GM23338 (cell line): ENCODE data around the gene IDS. TPM values are rescaled to one million over a fixed set of nuclear protein-coding genes. Genes with fewer than 3 reads are reported as not detected.

Source experiments
- ATAC-seq: fragments of 200-7000 bp; cut with Tn5 transposase; 3 replicates; pipeline ENCODE4 v1.9.1; 2020
- DNase-seq: peaks from one replicate; pipeline ENCODE4 v3.0.0-alpha.2; 2015; ENCODE audit warnings: low spot score
- H2AFZ ChIP-seq: fragments of 200-600 bp; sonication (generic); 2 replicates; pipeline ENCODE4 v1.8.0; 2016; ENCODE audit warnings: antibody characterized with exemption, mild to moderate bottlenecking, moderate library complexity
- H3F3A ChIP-seq: fragments of 200-600 bp; sonication (generic); replicated peaks from 2 replicates; pipeline ENCODE4 v1.8.0; 2017; ENCODE audit warnings: antibody characterized with exemption, mixed run types, low read depth
- H3K27ac ChIP-seq: fragments of 200-600 bp; sonication (generic); 2 replicates; pipeline ENCODE4 v1.6.1; 2016; ENCODE audit warnings: low read depth
- H3K27me3 ChIP-seq: fragments of 200-600 bp; sonication (generic); 2 replicates; pipeline ENCODE4 v1.8.0; 2016; ENCODE audit warnings: mild to moderate bottlenecking, mixed run types, moderate library complexity; ENCODE audit not compliant: insufficient read depth
- H3K36me3 ChIP-seq: fragments of 200-600 bp; sonication (generic); 2 replicates; pipeline ENCODE4 v1.8.0; 2016; ENCODE audit warnings: mild to moderate bottlenecking; ENCODE audit not compliant: insufficient read depth
- H3K4me1 ChIP-seq: fragments of 200-600 bp; sonication (generic); 2 replicates; pipeline ENCODE4 v1.8.0; 2016; ENCODE audit warnings: mild to moderate bottlenecking, moderate library complexity; ENCODE audit not compliant: insufficient read depth
- H3K4me2 ChIP-seq: fragments of 200-600 bp; sonication (generic); 2 replicates; pipeline ENCODE4 v1.7.1; 2017; ENCODE audit warnings: mixed run types
- H3K4me3 ChIP-seq: fragments of 200-600 bp; sonication (generic); 2 replicates; pipeline ENCODE4 v1.6.1; 2016; ENCODE audit warnings: mixed run types
- H3K79me2 ChIP-seq: fragments of 200-600 bp; sonication (generic); replicated peaks from 2 replicates; pipeline ENCODE4 v1.8.0; 2017; ENCODE audit warnings: mild to moderate bottlenecking; ENCODE audit not compliant: insufficient read depth
- H3K9me2 ChIP-seq: fragments of 200-600 bp; sonication (generic); 2 replicates; pipeline ENCODE4 v1.8.0; 2017; ENCODE audit not compliant: insufficient read depth
- H4K20me1 ChIP-seq: fragments of 200-600 bp; sonication (generic); replicated peaks from 2 replicates; pipeline ENCODE4 v1.8.0; 2017; ENCODE audit warnings: mild to moderate bottlenecking; ENCODE audit not compliant: insufficient read depth
- H3K27ac Mint-ChIP-seq: 2 replicates; pipeline ENCODE4 v1.8.0; 2020; ENCODE audit warnings: inconsistent platforms, mild to moderate bottlenecking, moderate library complexity, mixed read lengths
- H3K27me3 Mint-ChIP-seq: 3 replicates; pipeline ENCODE4 v1.8.0; 2022; ENCODE audit warnings: low read depth, mild to moderate bottlenecking, moderate library complexity, mixed read lengths, inconsistent platforms; ENCODE audit not compliant: insufficient read depth, poor library complexity
- H3K36me3 Mint-ChIP-seq: 3 replicates; pipeline ENCODE4 v1.8.0; 2021; ENCODE audit warnings: low read depth, mild to moderate bottlenecking, inconsistent platforms, moderate library complexity, mixed read lengths
- H3K4me1 Mint-ChIP-seq: 3 replicates; pipeline ENCODE4 v1.8.0; 2020; ENCODE audit warnings: mild to moderate bottlenecking, inconsistent platforms, mixed read lengths
- H3K4me3 Mint-ChIP-seq: 3 replicates; pipeline ENCODE4 v1.8.0; 2021; ENCODE audit warnings: moderate library complexity, mild to moderate bottlenecking, inconsistent platforms, mixed read lengths
- H3K9me3 Mint-ChIP-seq: 3 replicates; pipeline ENCODE4 v1.8.0; 2020; ENCODE audit warnings: moderate library complexity, mild to moderate bottlenecking, inconsistent platforms, mixed read lengths
- CREB1 ChIP-seq: fragments of 250-450 bp; sonication (Bioruptor Pico); IDR thresholded peaks from 2 replicates; pipeline ENCODE4 v1.5.0; 2020; ENCODE audit warnings: low read depth, mild to moderate bottlenecking, moderate library complexity
- EZH2 ChIP-seq: fragments of 200-600 bp; sonication (generic); IDR thresholded peaks from one replicate; pipeline ENCODE4 v1.8.0; 2017; ENCODE audit warnings: antibody characterized with exemption, mild to moderate bottlenecking, low read depth; ENCODE audit not compliant: unreplicated experiment
- EZH2phosphoT487 ChIP-seq: fragments of 200-600 bp; sonication (generic); IDR thresholded peaks from one replicate; pipeline ENCODE4 v1.8.1; 2018; ENCODE audit warnings: antibody characterized with exemption; ENCODE audit not compliant: unreplicated experiment
- NANOG ChIP-seq: IDR thresholded peaks from 2 replicates; pipeline ENCODE4 v1.6.1; 2016; ENCODE audit warnings: antibody characterized with exemption, borderline replicate concordance
- POLR2AphosphoS5 ChIP-seq: IDR thresholded peaks from 2 replicates; pipeline ENCODE4 v1.6.1; 2016; ENCODE audit warnings: antibody characterized with exemption, low read depth
- ZNF114 ChIP-seq: fragments of 250-450 bp; sonication (Bioruptor Pico); IDR thresholded peaks from 2 replicates; pipeline ENCODE4 v1.5.0; 2020; ENCODE audit warnings: mild to moderate bottlenecking, moderate library complexity
- ZNF331 ChIP-seq: fragments of 250-450 bp; sonication (Bioruptor Pico); IDR thresholded peaks from 2 replicates; pipeline ENCODE4 v1.5.0; 2020; ENCODE audit warnings: low read depth, mild to moderate bottlenecking, moderate library complexity
- polyA plus RNA-seq: library from polyadenylated mRNA; unstranded; fragments of >200 nt; fragmentation: Nextera tagmentation; extraction: Ambion mirVana; gene quantifications from 2 replicates; pipeline ENCODE4 v1.2.1, GENCODE V29; 2016
- total RNA-seq: library from RNA; depleted of rRNA; stranded (reverse); fragments of >200 nt; shearing (Covaris generic); gene quantifications from 2 replicates; pipeline ENCODE4 v1.2.3, GENCODE V29; 2014
- TF ChIP-seq, protein P1 (sequence below): fragments of 250-450 bp; sonication (Bioruptor Pico); IDR thresholded peaks from 2 replicates; pipeline ENCODE4 v1.5.0; 2020; ENCODE audit warnings: mild to moderate bottlenecking, moderate library complexity
- TF ChIP-seq, protein P2 (sequence below), 2 experiments: fragments of 200-600 bp in 1 of 2; sonication (generic) in 1 of 2; conservative IDR thresholded peaks; 2 replicates each; pipeline versions ENCODE4 v1.5.1 to v1.6.1; 2016 to 2017; ENCODE audit warnings: antibody characterized with exemption in 2 of 2, low read depth in 2 of 2, mild to moderate bottlenecking in 2 of 2, moderate library complexity in 1 of 2
- TF ChIP-seq, protein P3 (sequence below): IDR thresholded peaks from 2 replicates; pipeline ENCODE4 v1.6.1; 2016; ENCODE audit warnings: antibody characterized with exemption

The IDS gene
- total and polyA plus RNA-seq, 2 experiments from 2014 or later, result 8.2 to 12.3 TPM

DNA sequence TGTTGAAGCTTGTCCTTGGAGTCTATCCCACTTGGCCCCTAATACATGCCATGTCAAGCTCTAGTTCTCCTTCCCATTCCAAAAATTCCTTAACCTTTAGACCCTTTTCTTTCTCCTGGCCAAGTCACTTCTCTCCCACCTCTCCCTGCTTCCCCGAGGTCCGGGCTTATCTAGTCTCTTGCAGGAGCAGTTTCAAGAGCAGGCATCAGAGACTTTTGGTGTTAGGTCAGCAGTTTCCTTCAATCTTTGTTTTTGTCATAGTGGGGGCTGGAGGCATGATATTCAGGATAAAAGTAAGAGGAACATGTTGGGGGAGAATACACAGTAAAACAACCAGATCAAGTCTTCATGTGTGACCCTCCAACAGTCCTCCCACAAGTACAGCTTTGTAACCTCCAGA, 11.5 kb upstream of the IDS start:
- Histone ChIP-seq H3K27ac (no peak overlapping the region), H3K4me1 (no peaks in the 10 kb centered on the region), H4K20me1 (no peaks in the 10 kb centered on the region), H2AFZ (no peak overlapping the region), H3F3A (no peaks in the 10 kb centered on the region), H3K9me2 (no peaks in the 10 kb centered on the region), H3K27me3 (no peaks in the 10 kb centered on the region), H3K36me3 (no peaks in the 10 kb centered on the region), H3K4me3 (no peak overlapping the region), H3K79me2 (no peaks in the 10 kb centered on the region), H3K4me2 (no peak overlapping the region)
- DNase-seq, result no peak
- H3K4me1 Mint-ChIP-seq, result peaks cover 2% of the 10 kb centered on the region; the same call in 2 of the 3 replicates
- H3K27me3 Mint-ChIP-seq, result peaks cover 2% of the 10 kb centered on the region
- TF ChIP-seq POLR2AphosphoS5 (no peak), CREB1 (no peak), EZH2phosphoT487 (no peak), EZH2 (no peak), ZNF331 (no peak), ZNF114 (CRISPR knock-in tag) (no peak), NANOG (no peak)
- TF ChIP-seq, protein P1, sequence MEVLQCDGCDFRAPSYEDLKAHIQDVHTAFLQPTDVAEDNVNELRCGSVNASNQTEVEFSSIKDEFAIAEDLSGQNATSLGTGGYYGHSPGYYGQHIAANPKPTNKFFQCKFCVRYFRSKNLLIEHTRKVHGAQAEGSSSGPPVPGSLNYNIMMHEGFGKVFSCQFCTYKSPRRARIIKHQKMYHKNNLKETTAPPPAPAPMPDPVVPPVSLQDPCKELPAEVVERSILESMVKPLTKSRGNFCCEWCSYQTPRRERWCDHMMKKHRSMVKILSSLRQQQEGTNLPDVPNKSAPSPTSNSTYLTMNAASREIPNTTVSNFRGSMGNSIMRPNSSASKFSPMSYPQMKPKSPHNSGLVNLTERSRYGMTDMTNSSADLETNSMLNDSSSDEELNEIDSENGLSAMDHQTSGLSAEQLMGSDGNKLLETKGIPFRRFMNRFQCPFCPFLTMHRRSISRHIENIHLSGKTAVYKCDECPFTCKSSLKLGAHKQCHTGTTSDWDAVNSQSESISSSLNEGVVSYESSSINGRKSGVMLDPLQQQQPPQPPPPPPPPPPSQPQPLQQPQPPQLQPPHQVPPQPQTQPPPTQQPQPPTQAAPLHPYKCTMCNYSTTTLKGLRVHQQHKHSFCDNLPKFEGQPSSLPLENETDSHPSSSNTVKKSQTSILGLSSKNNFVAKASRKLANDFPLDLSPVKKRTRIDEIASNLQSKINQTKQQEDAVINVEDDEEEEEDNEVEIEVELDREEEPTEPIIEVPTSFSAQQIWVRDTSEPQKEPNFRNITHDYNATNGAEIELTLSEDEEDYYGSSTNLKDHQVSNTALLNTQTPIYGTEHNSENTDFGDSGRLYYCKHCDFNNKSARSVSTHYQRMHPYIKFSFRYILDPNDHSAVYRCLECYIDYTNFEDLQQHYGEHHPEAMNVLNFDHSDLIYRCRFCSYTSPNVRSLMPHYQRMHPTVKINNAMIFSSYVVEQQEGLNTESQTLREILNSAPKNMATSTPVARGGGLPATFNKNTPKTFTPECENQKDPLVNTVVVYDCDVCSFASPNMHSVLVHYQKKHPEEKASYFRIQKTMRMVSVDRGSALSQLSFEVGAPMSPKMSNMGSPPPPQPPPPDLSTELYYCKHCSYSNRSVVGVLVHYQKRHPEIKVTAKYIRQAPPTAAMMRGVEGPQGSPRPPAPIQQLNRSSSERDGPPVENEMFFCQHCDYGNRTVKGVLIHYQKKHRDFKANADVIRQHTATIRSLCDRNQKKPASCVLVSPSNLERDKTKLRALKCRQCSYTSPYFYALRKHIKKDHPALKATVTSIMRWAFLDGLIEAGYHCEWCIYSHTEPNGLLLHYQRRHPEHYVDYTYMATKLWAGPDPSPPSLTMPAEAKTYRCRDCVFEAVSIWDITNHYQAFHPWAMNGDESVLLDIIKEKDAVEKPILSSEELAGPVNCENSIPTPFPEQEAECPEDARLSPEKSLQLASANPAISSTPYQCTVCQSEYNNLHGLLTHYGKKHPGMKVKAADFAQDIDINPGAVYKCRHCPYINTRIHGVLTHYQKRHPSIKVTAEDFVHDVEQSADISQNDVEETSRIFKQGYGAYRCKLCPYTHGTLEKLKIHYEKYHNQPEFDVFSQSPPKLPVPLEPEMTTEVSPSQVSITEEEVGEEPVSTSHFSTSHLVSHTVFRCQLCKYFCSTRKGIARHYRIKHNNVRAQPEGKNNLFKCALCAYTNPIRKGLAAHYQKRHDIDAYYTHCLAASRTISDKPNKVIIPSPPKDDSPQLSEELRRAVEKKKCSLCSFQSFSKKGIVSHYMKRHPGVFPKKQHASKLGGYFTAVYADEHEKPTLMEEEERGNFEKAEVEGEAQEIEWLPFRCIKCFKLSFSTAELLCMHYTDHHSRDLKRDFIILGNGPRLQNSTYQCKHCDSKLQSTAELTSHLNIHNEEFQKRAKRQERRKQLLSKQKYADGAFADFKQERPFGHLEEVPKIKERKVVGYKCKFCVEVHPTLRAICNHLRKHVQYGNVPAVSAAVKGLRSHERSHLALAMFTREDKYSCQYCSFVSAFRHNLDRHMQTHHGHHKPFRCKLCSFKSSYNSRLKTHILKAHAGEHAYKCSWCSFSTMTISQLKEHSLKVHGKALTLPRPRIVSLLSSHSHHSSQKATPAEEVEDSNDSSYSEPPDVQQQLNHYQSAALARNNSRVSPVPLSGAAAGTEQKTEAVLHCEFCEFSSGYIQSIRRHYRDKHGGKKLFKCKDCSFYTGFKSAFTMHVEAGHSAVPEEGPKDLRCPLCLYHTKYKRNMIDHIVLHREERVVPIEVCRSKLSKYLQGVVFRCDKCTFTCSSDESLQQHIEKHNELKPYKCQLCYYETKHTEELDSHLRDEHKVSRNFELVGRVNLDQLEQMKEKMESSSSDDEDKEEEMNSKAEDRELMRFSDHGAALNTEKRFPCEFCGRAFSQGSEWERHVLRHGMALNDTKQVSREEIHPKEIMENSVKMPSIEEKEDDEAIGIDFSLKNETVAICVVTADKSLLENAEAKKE (CRISPR knock-in tag), result no peak
- TF ChIP-seq, protein P2, sequence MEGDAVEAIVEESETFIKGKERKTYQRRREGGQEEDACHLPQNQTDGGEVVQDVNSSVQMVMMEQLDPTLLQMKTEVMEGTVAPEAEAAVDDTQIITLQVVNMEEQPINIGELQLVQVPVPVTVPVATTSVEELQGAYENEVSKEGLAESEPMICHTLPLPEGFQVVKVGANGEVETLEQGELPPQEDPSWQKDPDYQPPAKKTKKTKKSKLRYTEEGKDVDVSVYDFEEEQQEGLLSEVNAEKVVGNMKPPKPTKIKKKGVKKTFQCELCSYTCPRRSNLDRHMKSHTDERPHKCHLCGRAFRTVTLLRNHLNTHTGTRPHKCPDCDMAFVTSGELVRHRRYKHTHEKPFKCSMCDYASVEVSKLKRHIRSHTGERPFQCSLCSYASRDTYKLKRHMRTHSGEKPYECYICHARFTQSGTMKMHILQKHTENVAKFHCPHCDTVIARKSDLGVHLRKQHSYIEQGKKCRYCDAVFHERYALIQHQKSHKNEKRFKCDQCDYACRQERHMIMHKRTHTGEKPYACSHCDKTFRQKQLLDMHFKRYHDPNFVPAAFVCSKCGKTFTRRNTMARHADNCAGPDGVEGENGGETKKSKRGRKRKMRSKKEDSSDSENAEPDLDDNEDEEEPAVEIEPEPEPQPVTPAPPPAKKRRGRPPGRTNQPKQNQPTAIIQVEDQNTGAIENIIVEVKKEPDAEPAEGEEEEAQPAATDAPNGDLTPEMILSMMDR (conservative IDR thresholded peaks at IDR 0.05; ENCODE audit: low read depth in 2 of 2), result no peak
- TF ChIP-seq, protein P3, sequence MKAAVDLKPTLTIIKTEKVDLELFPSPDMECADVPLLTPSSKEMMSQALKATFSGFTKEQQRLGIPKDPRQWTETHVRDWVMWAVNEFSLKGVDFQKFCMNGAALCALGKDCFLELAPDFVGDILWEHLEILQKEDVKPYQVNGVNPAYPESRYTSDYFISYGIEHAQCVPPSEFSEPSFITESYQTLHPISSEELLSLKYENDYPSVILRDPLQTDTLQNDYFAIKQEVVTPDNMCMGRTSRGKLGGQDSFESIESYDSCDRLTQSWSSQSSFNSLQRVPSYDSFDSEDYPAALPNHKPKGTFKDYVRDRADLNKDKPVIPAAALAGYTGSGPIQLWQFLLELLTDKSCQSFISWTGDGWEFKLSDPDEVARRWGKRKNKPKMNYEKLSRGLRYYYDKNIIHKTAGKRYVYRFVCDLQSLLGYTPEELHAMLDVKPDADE, result no peak
- no peak overlapping the region for H3K4me3 Mint-ChIP-seq
- no peaks in the 10 kb centered on the region for H3K36me3 Mint-ChIP-seq
- no peaks in the 10 kb centered on the region for H3K9me3 Mint-ChIP-seq
- no peak for ATAC-seq
- no peak overlapping the region for H3K27ac Mint-ChIP-seq
